ENCODE data around the gene GLS.

DNA sequence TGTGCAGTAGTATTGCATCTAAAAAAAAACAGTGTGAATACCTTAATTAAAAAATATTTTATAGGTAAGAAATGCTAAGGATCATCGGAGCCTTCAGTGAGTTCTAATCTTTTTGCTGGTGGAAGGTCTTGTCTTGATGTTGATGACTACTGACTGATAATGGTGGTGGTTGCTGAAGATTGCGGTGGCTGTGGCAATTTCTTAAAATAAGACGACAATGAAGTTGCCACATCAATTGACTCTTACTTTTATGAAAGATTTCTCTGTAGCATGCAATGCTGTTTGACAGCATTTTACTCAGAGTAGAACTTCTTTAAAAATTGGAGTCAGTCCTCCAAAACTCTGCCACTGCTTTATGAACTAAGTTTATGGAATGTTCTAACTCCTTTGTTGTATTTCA, 36.2 kb downstream of the GLS start:
- TF ChIP-seq TAF1 (IDR thresholded peaks at IDR 0.05; ENCODE audit: borderline replicate concordance, low read depth, low read length) (no peak), POLR2A (IDR thresholded peaks at IDR 0.05; ENCODE audit: low read depth, low read length) (no peak), POLR2AphosphoS5 (IDR thresholded peaks at IDR 0.05; ENCODE audit: low read depth, low read length) (no peak)
